Measurements from ENCODE around the gene AGL. TPM values are rescaled to one million over a fixed set of nuclear protein-coding genes. Genes with fewer than 3 reads are reported as not detected.

Gene AGL
- total and polyA plus RNA-seq, 2 of the 13 experiments (the other 11 are each of a cell fraction or from before 2014, with no cell fraction given): 4.3 to 13.1 TPM

GRCh38 chr1:99943223-99943794 lies 93.1 kb downstream of the AGL start (continued):
- TF ChIP-seq PHF20 (CRISPR knock-in tag; IDR thresholded peaks at IDR 0.05): no peak
- TF ChIP-seq YEATS2 (CRISPR knock-in tag; IDR thresholded peaks at IDR 0.05; ENCODE audit: borderline replicate concordance): no peak
- no peak for TF ChIP-seq PHF5A (CRISPR knock-in tag; IDR thresholded peaks at IDR 0.05; ENCODE audit: low read depth, unreplicated experiment)

- POLR2A ChIA-PET: no interaction called here
These were observed 94.0 kb downstream of the AGL start for GRCh38 chr1:99944192-99944591.

More at GRCh38 chr1:99944192-99944591, 94.0 kb downstream of the AGL start:
- 80% methylated on average over 1 of the region's 1 CpG for WGBS (ENCODE audit: low lambda C conversion rate)
- in situ Hi-C loops (cut with HindIII; ENCODE audit: extremely low pct_ligation_motif_present, low pct_unique_long_range_greater_than_20kb) (no loop called here), intact Hi-C loops (cut with micrococcal nuclease; ENCODE audit: unreplicated experiment) (no loop called here)
- H3K36me3 ChIP-seq (replicated peaks in 1 of 2; ENCODE audit: control insufficient read depth in 1 of 2, insufficient read depth in 2 of 2, low read length in 2 of 2): no peaks in the 10 kb centered on the region
- no peaks in the 10 kb centered on the region for H4K20me1 ChIP-seq (ENCODE audit: insufficient read depth, low read length)
- H3K79me2 ChIP-seq (ENCODE audit: insufficient read depth, low read length): no peaks in the 10 kb centered on the region
- H3K4me1 ChIP-seq (ENCODE audit: insufficient read depth, low read length): no peaks in the 10 kb centered on the region
- H3K27me3 ChIP-seq (ENCODE audit: control insufficient read depth in 1 of 2, insufficient read depth in 2 of 2, low read length in 2 of 2): no peaks in the 10 kb centered on the region
- DNase-seq (ENCODE audit: low spot score) (no peak), FAIRE-seq (no peak), ATAC-seq (no peak)
- no peak overlapping the region for H3K27ac ChIP-seq (ENCODE audit: extremely low read length, insufficient read depth, low read length)
- H3K4me3 ChIP-seq (replicated peaks in 1 of 3; ENCODE audit: insufficient read depth in 1 of 3, low read depth in 2 of 3, low read length in 3 of 3): no peak overlapping the region
- no peak overlapping the region for H3K9ac ChIP-seq (ENCODE audit: insufficient read depth, low read depth, low read length)
- no peak overlapping the region for H3K4me2 ChIP-seq (ENCODE audit: low read depth, low read length)
- no TSS peak for BruUV-seq (replicated peaks)
- no peak overlapping the region for H2AFZ ChIP-seq (ENCODE audit: low read length)
- CTCF ChIA-PET (ENCODE audit: low intra/inter-chr PET ratio, low total read pairs): no interaction called here
- no peaks in the 10 kb centered on the region for H3K9me3 ChIP-seq (ENCODE audit: low read length)
- TF ChIP-seq ZUFSP (CRISPR knock-in tag; IDR thresholded peaks at IDR 0.05; ENCODE audit: borderline replicate concordance) (no peak), POGZ (CRISPR knock-in tag; IDR thresholded peaks at IDR 0.05) (no peak), ZSCAN20 (CRISPR knock-in tag; IDR thresholded peaks at IDR 0.05; ENCODE audit: borderline replicate concordance) (no peak), MAFG (CRISPR knock-in tag; IDR thresholded peaks at IDR 0.05) (no peak), POLR2AphosphoS2 (IDR thresholded peaks at IDR 0.05; ENCODE audit: low read depth, low read length) (no peak), ZNF224 (CRISPR knock-in tag; IDR thresholded peaks at IDR 0.05) (no peak), ZNF841 (CRISPR knock-in tag; IDR thresholded peaks at IDR 0.05; ENCODE audit: borderline replicate concordance) (no peak), IKZF1 (IDR thresholded peaks at IDR 0.05) (no peak), SYNCRIP (IDR thresholded peaks at IDR 0.05; ENCODE audit: insufficient read depth, low read depth, low read length) (no peak)
- TF ChIP-seq, protein P1, sequence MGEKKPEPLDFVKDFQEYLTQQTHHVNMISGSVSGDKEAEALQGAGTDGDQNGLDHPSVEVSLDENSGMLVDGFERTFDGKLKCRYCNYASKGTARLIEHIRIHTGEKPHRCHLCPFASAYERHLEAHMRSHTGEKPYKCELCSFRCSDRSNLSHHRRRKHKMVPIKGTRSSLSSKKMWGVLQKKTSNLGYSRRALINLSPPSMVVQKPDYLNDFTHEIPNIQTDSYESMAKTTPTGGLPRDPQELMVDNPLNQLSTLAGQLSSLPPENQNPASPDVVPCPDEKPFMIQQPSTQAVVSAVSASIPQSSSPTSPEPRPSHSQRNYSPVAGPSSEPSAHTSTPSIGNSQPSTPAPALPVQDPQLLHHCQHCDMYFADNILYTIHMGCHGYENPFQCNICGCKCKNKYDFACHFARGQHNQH (CRISPR knock-in tag; IDR thresholded peaks at IDR 0.05): no peak

Measured in HepG2 (cell line).